Hippocampal formation (tissue), 2 donors: ENCODE measurements around the gene NRTN.
"Not testable (repeated sequence)": the region's sequence is repeated elsewhere in the genome, so short reads cannot be mapped to it uniquely, and the experiment has no call there.

Source experiments
- DNase-seq, 2 donors: peaks; one replicate each; lab custom pipeline; 2025; lab: John Stamatoyannopoulos, UW

Gene NRTN

DNA sequence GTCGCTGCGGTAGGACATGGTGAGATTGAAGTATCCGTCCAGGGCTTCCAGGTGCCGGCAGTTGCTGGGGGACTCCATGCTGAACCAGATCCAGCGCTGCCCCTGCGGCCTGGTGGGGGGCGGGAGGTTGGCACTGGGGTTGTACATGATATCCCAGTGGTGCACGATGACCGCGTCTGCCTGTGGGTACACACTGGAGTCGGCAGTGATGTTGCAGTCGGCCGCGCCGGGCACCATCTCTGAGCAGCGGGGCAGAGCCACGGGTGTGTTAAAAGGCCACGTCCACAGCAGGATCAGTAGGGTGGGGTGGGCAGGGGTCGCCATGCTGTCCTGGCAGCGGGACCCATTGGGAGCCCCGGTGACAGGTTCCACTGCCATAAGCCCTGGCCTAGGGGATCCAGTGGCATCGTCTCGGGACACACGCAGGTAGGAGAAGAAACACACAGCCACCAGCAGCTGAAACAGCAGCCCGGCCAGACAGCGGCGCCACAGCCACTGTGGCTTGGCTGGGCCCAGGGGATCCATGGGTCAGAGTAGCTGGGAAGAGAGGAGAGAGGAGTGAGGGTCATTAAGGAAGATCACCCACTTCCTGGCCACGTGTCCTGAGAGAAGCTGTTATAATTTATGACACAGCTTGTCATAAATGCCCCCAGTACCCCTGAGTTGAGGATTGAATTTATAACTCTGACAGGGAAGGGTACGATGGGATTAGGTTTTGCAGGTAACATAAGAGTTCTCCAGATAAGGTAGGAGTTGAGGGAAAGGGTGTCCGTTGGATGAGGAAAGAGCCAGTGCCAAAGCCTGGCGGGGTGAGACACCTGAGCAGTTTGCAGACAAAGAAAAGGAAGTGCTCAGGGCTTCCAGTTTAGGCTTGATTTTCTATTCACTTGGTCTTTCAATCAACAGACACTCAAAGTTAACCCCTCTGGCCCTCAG is 62.6 kb downstream of the NRTN start:
- no peak for DNase-seq

DNA sequence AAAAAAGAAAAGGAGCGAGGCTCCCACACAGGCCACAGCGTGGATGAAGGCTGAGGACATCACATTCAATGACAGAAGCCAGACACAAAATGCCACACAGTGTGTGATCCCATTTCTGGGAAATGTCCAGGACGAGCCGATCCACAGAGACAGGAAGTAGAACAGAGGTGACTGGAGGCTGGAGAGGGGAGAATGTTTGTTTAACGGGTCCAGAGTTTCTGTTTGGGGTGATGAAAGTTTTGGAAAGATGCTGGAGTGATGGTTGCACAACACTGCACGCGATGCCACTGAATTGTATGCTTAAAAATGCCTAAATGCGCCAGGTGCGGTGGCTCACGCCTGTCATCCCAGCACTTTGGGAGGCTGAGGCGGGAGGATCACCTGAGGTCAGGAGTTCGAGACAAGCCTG is 66.1 kb downstream of the NRTN start:
- no peak for DNase-seq

DNA sequence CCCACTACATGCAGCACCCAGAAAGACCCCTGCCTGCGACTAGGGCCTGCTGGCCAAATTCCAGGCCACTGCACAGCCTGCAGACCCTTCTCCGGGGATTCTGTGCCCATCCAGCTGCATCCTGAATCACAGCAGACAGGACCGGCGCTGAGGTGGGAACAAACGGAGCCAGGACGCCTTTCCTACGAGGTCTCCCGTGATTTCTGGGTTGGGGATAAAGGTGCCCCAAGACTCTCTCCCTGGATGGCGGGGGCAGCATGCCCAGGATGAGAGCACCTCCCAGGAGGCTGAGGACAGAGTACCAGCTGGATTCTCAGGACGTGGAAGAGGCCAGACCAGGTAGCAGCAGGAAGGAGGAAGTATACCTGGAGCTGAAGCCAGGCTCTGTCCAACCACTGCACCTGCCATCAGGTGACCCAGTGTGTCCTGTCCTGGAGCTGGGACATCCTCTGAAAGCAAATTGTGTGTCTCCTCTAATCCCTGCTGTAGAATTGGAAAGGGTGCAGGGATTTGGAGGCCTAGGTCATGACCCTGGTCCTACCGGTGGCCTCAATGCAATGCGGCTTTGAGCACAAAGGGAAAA is 68.8 kb downstream of the NRTN start:
- DNase-seq = no peak

DNA sequence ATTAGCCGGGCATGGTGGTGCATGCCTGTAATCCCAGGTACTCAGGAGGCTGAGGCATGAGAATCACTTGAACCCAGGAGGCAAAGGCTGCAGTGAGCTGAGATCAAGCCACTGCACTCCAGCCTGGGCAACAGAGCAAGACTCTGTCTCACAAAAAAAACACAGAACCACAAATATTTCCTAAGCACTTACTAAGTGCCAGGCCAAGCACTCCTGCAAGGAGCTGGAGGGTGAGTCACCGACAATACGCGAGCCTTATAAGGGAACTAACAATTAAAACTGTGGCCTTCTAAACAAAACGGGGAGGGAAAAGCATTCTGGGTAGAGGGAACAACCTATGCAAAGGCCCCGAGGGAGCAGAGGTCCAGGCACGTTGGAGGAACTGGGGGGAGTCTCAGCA is 69.6 kb downstream of the NRTN start:
- not testable (repeated sequence) for DNase-seq

GRCh38 chr19:5877427-5877826 is 72.6 kb downstream of the NRTN start:
- no peak for DNase-seq

GRCh38 chr19:5877882-5878281 is 73.0 kb downstream of the NRTN start:
- DNase-seq = no peak
